Tibial nerve (tissue), 3 donors: ENCODE results near the gene ARHGAP6.

Experiments used
- CTCF ChIP-seq, 5 experiments: fragments of 200-600 bp in 3 of 5; fragments of 450-650 bp in 2 of 5; sonication (generic) in 3 of 5; IDR thresholded peaks; one replicate each; pipeline ENCODE4 v1.5.1; 2016 to 2019; ENCODE audit warnings: antibody characterized with exemption in 5 of 5, mild to moderate bottlenecking in 3 of 5, moderate library complexity in 2 of 5
- POLR2A ChIP-seq, 2 donors: fragments of 450-650 bp; IDR thresholded peaks; one replicate each; pipeline ENCODE4 v1.6.1; 2017; ENCODE audit warnings: antibody characterized with exemption in 2 of 2, mild to moderate bottlenecking in 2 of 2, moderate library complexity in 2 of 2

GRCh38 chrX:11484290-11484689 is 181.4 kb downstream of the ARHGAP6 start:
- no peak for TF ChIP-seq CTCF (IDR thresholded peaks at IDR 0.05)
- no peak for TF ChIP-seq POLR2A (IDR thresholded peaks at IDR 0.05)
